Measurements from ENCODE around the gene PSME2. TPM values are rescaled to one million over a fixed set of nuclear protein-coding genes. Genes with fewer than 3 reads are reported as not detected.

PSME2 gene
- total RNA-seq, 2 donors from 2014 or later = 106 to 112 TPM

DNA sequence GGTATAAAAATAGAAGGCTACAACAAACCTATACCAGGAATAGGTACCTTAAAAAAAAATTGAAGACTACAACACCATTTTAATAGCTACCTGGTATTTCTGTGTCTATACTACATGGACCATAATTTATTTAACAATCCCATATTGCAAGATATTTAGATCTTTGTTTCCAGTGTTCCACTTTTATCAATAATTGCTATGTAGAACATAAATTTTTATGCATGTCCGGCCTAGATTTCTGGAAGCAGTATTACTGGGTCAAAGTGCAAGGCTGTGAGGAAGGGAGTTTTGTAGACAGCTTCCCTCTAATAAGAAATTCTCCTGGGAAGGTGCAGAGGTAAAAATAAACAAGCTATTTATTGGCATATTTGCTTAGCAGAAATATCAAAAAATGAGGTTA is 35.9 kb downstream of the PSME2 start:
- Mint-ChIP-seq H3K27ac (no peak overlapping the region), H3K27me3 (ENCODE audit: insufficient read depth) (no peaks in the 10 kb centered on the region), H3K4me3 (no peak overlapping the region), H3K36me3 (ENCODE audit: low read depth) (peaks cover 4% of the 10 kb centered on the region), H3K9me3 (peaks cover 6% of the 10 kb centered on the region), H3K4me1 (peaks cover 6% of the 10 kb centered on the region)
- H3K36me3 ChIP-seq (ENCODE audit: control insufficient read depth, insufficient read depth, low read length) = no peaks in the 10 kb centered on the region
- DNase-seq = no peak
- TF ChIP-seq, protein P1, sequence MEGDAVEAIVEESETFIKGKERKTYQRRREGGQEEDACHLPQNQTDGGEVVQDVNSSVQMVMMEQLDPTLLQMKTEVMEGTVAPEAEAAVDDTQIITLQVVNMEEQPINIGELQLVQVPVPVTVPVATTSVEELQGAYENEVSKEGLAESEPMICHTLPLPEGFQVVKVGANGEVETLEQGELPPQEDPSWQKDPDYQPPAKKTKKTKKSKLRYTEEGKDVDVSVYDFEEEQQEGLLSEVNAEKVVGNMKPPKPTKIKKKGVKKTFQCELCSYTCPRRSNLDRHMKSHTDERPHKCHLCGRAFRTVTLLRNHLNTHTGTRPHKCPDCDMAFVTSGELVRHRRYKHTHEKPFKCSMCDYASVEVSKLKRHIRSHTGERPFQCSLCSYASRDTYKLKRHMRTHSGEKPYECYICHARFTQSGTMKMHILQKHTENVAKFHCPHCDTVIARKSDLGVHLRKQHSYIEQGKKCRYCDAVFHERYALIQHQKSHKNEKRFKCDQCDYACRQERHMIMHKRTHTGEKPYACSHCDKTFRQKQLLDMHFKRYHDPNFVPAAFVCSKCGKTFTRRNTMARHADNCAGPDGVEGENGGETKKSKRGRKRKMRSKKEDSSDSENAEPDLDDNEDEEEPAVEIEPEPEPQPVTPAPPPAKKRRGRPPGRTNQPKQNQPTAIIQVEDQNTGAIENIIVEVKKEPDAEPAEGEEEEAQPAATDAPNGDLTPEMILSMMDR (conservative IDR thresholded peaks at IDR 0.05) = no peak
- no peaks in the 10 kb centered on the region for H3K4me1 ChIP-seq (ENCODE audit: control insufficient read depth, insufficient read depth, low read length)
- H3K9ac ChIP-seq (ENCODE audit: extremely low read depth, low read length, poor library complexity, severe bottlenecking) = no peak overlapping the region
- no peaks in the 10 kb centered on the region for H3K27me3 ChIP-seq (ENCODE audit: control insufficient read depth, insufficient read depth, low read length, poor library complexity, severe bottlenecking)
- 93% methylated on average over 1 of the region's 1 CpG; no CpG with 5 or more reads in 1 of the 2 experiments for WGBS, 2 experiments (ENCODE audit: insufficient coverage in 1 of 2, insufficient read length in 1 of 2)
- H3K9me3 ChIP-seq (ENCODE audit: control insufficient read depth, low read length) = no peaks in the 10 kb centered on the region
- no peak overlapping the region for H3K4me3 ChIP-seq (ENCODE audit: low read length)
- H3K27ac ChIP-seq (ENCODE audit: low read depth, low read length) = no peak overlapping the region

DNA sequence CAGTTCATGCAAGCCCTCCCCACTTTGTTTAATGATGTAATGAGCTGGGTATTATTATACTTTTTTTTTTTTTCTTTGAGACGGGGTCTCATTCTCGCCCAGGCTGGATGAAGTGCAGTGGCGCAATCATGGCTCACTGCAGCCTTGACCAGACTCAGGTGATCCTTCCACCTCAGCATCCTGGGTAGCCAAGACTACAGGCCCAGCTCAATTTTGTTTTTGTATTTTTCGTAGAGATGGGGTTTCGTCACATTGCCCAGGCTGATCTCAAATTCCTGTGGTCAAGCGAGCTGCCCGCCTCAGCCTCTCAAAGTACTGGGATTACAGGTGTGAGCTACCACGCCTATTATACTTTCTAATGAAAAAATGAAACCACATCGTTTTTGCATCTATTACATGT is 36.4 kb downstream of the PSME2 start:
- no peak overlapping the region for H3K4me3 ChIP-seq (ENCODE audit: low read length)
- TF ChIP-seq, protein P1 (conservative IDR thresholded peaks at IDR 0.05) = no peak

DNA sequence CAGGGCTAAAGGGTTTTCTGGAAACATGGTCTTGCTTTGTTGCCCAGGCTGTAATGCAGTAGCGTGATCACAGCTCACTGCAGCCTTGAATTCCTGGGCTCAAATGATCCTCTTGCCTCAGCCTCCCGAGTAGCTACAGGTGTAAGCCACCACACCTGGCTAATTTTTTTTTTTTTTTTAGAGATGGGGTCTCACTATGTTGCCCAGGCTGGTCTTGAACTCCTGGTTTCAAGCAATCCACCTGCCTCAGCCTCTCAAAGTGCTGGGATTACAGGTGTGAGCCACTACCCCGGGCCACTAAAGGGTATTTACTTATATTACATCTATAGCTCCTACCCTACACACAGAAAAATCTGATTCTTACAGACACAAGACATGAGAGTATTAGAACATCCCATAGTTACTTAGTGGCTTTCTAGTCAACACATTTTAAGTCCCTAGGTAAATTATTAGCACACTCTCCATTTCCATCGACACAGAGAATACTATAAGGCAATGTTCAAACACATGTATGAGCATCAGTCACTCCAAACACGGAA is 38.0 kb downstream of the PSME2 start:
- H3K4me1 Mint-ChIP-seq = peaks cover 3% of the 10 kb centered on the region
- H3K4me3 ChIP-seq (ENCODE audit: low read length) = no peak overlapping the region
- no peak overlapping the region for H3K9ac ChIP-seq (ENCODE audit: extremely low read depth, low read length, poor library complexity, severe bottlenecking)
- H3K27me3 ChIP-seq (ENCODE audit: control insufficient read depth, insufficient read depth, low read length, poor library complexity, severe bottlenecking) = no peaks in the 10 kb centered on the region
- peaks cover 20% of the 10 kb centered on the region for H3K36me3 Mint-ChIP-seq (ENCODE audit: low read depth)
- TF ChIP-seq, protein P1 (conservative IDR thresholded peaks at IDR 0.05) = no peak
- H3K4me1 ChIP-seq (ENCODE audit: control insufficient read depth, insufficient read depth, low read length) = no peaks in the 10 kb centered on the region
- H3K27ac Mint-ChIP-seq = no peak overlapping the region
- H3K9me3 Mint-ChIP-seq = peaks cover 25% of the 10 kb centered on the region
- H3K36me3 ChIP-seq (ENCODE audit: control insufficient read depth, insufficient read depth, low read length) = peaks cover 8% of the 10 kb centered on the region
- DNase-seq = no peak
- peaks cover 21% of the 10 kb centered on the region for H3K9me3 ChIP-seq (ENCODE audit: control insufficient read depth, low read length)
- H3K4me3 Mint-ChIP-seq = no peak overlapping the region
- H3K27me3 Mint-ChIP-seq (ENCODE audit: insufficient read depth) = no peaks in the 10 kb centered on the region
- no peak overlapping the region for H3K27ac ChIP-seq (ENCODE audit: low read depth, low read length)
- WGBS, 2 experiments (ENCODE audit: insufficient coverage in 1 of 2, insufficient read length in 1 of 2) = 46 to 52% methylated on average over 3 to 5 of the region's 5 CpGs

More for the DNA sequence above, 36.4 kb downstream of the PSME2 start:
- no peak for DNase-seq
- Mint-ChIP-seq H3K9me3 (peaks cover 11% of the 10 kb centered on the region), H3K4me1 (peaks cover 3% of the 10 kb centered on the region), H3K4me3 (no peak overlapping the region), H3K27me3 (ENCODE audit: insufficient read depth) (no peaks in the 10 kb centered on the region), H3K36me3 (ENCODE audit: low read depth) (peaks cover 7% of the 10 kb centered on the region), H3K27ac (no peak overlapping the region)
- 94 to 97% methylated on average over 5 to 9 of the region's 9 CpGs for WGBS, 2 experiments (ENCODE audit: insufficient coverage in 1 of 2, insufficient read length in 1 of 2)
- Histone ChIP-seq H3K4me1 (ENCODE audit: control insufficient read depth, insufficient read depth, low read length) (no peaks in the 10 kb centered on the region), H3K9ac (ENCODE audit: extremely low read depth, low read length, poor library complexity, severe bottlenecking) (no peak overlapping the region), H3K9me3 (ENCODE audit: control insufficient read depth, low read length) (peaks cover 5% of the 10 kb centered on the region), H3K27ac (ENCODE audit: low read depth, low read length) (no peak overlapping the region), H3K36me3 (ENCODE audit: control insufficient read depth, insufficient read depth, low read length) (no peaks in the 10 kb centered on the region), H3K27me3 (ENCODE audit: control insufficient read depth, insufficient read depth, low read length, poor library complexity, severe bottlenecking) (no peaks in the 10 kb centered on the region)
